Erythroblast (primary cell): ENCODE data around the gene FBXL16.

Source experiments
- DNase-seq, 2 experiments: peaks; one replicate each; lab custom pipeline; 2025; lab: John Stamatoyannopoulos, UW
- GATA1 ChIP-seq: IDR thresholded peaks from 2 replicates; pipeline ENCODE4 v1.6.1; 2011; ENCODE audit warnings: low read depth, mild to moderate bottlenecking, control low read depth, low read length, moderate library complexity
- POLR2A ChIP-seq: IDR thresholded peaks from 2 replicates; pipeline ENCODE4 v1.6.1; 2011; ENCODE audit warnings: mild to moderate bottlenecking, low read length

The FBXL16 gene

GRCh38 chr16:715477-716199 is 10.0 kb upstream of the FBXL16 start:
- TF ChIP-seq GATA1 = no peak
- peak; percentile 12 for TF ChIP-seq POLR2A
- peak; percentile 60 to 64 for DNase-seq

- DNase-seq = peak; percentile 89 to 94
- TF ChIP-seq GATA1 = no peak
- TF ChIP-seq POLR2A = no peak
Observed at GRCh38 chr16:714558-715476, 9.2 kb upstream of the FBXL16 start, which contains the start of gene METRN. Gene METRN (plus strand): TSS chr16:715118. CDS start chr16:715290, 172 bp downstream.

GRCh38 chr16:714079-714478 is 8.5 kb upstream of the FBXL16 start:
- no peak for DNase-seq
- TF ChIP-seq GATA1 = no peak
- no peak for TF ChIP-seq POLR2A

GRCh38 chr16:712740-713250 is 7.2 kb upstream of the FBXL16 start:
- peak; percentile 69 to 77 for DNase-seq

GRCh38 chr16:711548-712320 is 6.1 kb upstream of the FBXL16 start:
- TF ChIP-seq POLR2A (no peak), GATA1 (no peak)
- peak; percentile 77 to 89 for DNase-seq

GRCh38 chr16:711084-711483 is 5.5 kb upstream of the FBXL16 start:
- TF ChIP-seq POLR2A (no peak), GATA1 (no peak)
- DNase-seq = no peak

GRCh38 chr16:710500-711075 is 5.0 kb upstream of the FBXL16 start:
- TF ChIP-seq GATA1 (no peak), POLR2A (no peak)
- DNase-seq = no peak

- TF ChIP-seq GATA1 = no peak
- TF ChIP-seq POLR2A = no peak
- DNase-seq = peak; percentile 53 to 62
Observed at GRCh38 chr16:709566-710499, 4.2 kb upstream of the FBXL16 start.

GRCh38 chr16:708959-709358 is 3.4 kb upstream of the FBXL16 start:
- TF ChIP-seq POLR2A (no peak), GATA1 (no peak)
- no peak for DNase-seq

GRCh38 chr16:708019-708418 is 2.4 kb upstream of the FBXL16 start:
- no peak for DNase-seq
- TF ChIP-seq POLR2A (no peak), GATA1 (no peak)

GRCh38 chr16:707062-707538 is 1.5 kb upstream of the FBXL16 start:
- TF ChIP-seq GATA1 (no peak), POLR2A (no peak)
- DNase-seq = no peak
